Right cardiac atrium (tissue), 5 donors: ENCODE data around the gene F13B. TPM values are rescaled to one million over a fixed set of nuclear protein-coding genes. Genes with fewer than 3 reads are reported as not detected.
A peak's percentile ranks its signal among the peaks of the same experiment; 100 is the strongest.
"Not testable (repeated sequence)": the region's sequence is repeated elsewhere in the genome, so short reads cannot be mapped to it uniquely, and the experiment has no call there.

ENCODE experiments used
- ATAC-seq, 2 donors: fragments of 200-7000 bp; cut with Tn5 transposase; one replicate each; pipeline versions ENCODE4 v1.8.0 to v1.9.1; 2020; ENCODE audit warnings: moderate library complexity in 2 of 2, mild to moderate bottlenecking in 1 of 2
- DNase-seq, 3 donors: peaks; one replicate each; pipeline ENCODE4 v3.0.0-alpha.2; 2020
- H3K27ac ChIP-seq: one replicate; pipeline ENCODE4 v1.5.1; 2013; ENCODE audit warnings: mild to moderate bottlenecking, low read length, control low read depth, moderate library complexity
- H3K27me3 ChIP-seq: one replicate; pipeline ENCODE4 v1.6.1; 2013; ENCODE audit not compliant: control insufficient read depth, insufficient read depth
- H3K4me1 ChIP-seq: one replicate; pipeline ENCODE4 v1.6.1; 2013; ENCODE audit warnings: low read length; ENCODE audit not compliant: control insufficient read depth, insufficient read depth
- H3K4me3 ChIP-seq: one replicate; pipeline ENCODE4 v1.5.1; 2013; ENCODE audit warnings: low read length, control low read depth
- H3K9me3 ChIP-seq: one replicate; pipeline ENCODE4 v1.6.1; 2013; ENCODE audit warnings: low read length; ENCODE audit not compliant: control insufficient read depth
- WGBS: extraction: QIAGEN DNeasy Blood & Tissue Kit; methylation state at CpG from one replicate; pipeline ENCODE4 v1.1.7; 2013; 5-methylcytosine and 5-hydroxymethylcytosine counted together
- intact Hi-C, 4 donors: fragments of 100-400 bp; cut with DNase I; formaldehyde crosslinking; loops; one replicate each; pipeline versions ENCODE4 v1.11.0 to v1.14.0; 2022 to 2023
- polyA plus RNA-seq: library from polyadenylated mRNA; stranded (reverse); fragments of 200-250 nt; gene quantifications from one replicate; pipeline ENCODE4 v1.2.3, GENCODE V29; 2013
- total RNA-seq, 4 donors: library from RNA; stranded (reverse); fragmentation: NEBNext Ultra II Directional; extraction: Animal tissue kit (Norgen Biotek cat#: 25700); gene quantifications; one replicate each; pipeline ENCODE4 v1.2.1, GENCODE V29; 2021
- donor health status: healthy with polysubstance abuse.
- donor health status: DM: no; HTN: yes; CAD: no.
- donor health status: DM: no; HTN: no; CAD: no.
- donor health status: DM: no; HTN: yes; CAD: no; lungs with severe emphysema.
- donor health status: DM: yes; HTN: yes; CAD: no.

Gene F13B
- total and polyA plus RNA-seq, 5 donors: not detected

GRCh38 chr1:197042676-197043341, 24.3 kb downstream of the F13B start:
- ATAC-seq (no peak), DNase-seq (no peak)
- Histone ChIP-seq H3K4me3 (no peak overlapping the region), H3K27me3 (no peaks in the 10 kb centered on the region), H3K4me1 (no peaks in the 10 kb centered on the region), H3K9me3 (no peaks in the 10 kb centered on the region), H3K27ac (no peak overlapping the region)
- intact Hi-C loops: no loop called here
- 70% methylated on average over 4 of the region's 4 CpGs for WGBS

- DNase-seq: no peak
- Histone ChIP-seq H3K27me3 (no peaks in the 10 kb centered on the region), H3K4me3 (no peak overlapping the region), H3K9me3 (no peaks in the 10 kb centered on the region), H3K27ac (no peak overlapping the region), H3K4me1 (no peaks in the 10 kb centered on the region)
- intact Hi-C loops: no loop called here
- 81% methylated on average over 7 of the region's 7 CpGs for WGBS
- ATAC-seq: no peak
These were observed 25.3 kb downstream of the F13B start for GRCh38 chr1:197041486-197042353.

- ATAC-seq (no peak), DNase-seq (no peak)
- H3K4me3 ChIP-seq: no peak overlapping the region
- no peaks in the 10 kb centered on the region for H3K4me1 ChIP-seq
- intact Hi-C loops: no loop called here
- H3K27me3 ChIP-seq: no peaks in the 10 kb centered on the region
- no peak overlapping the region for H3K27ac ChIP-seq
- no peaks in the 10 kb centered on the region for H3K9me3 ChIP-seq
- 90% methylated on average over 3 of the region's 3 CpGs for WGBS
These were observed 30.2 kb downstream of the F13B start for GRCh38 chr1:197036861-197037260.

- 79% methylated on average over 6 of the region's 6 CpGs for WGBS
- H3K4me1 ChIP-seq, intact Hi-C loops, H3K27ac ChIP-seq, H3K9me3 ChIP-seq, H3K4me3 ChIP-seq, DNase-seq, ATAC-seq, H3K27me3 ChIP-seq: not testable (repeated sequence)
These were observed 32.3 kb downstream of the F13B start for GRCh38 chr1:197034631-197035339.

GRCh38 chr1:197029749-197030148, 37.3 kb downstream of the F13B start:
- intact Hi-C loops: no loop called here
- ATAC-seq (no peak), DNase-seq (no peak)
- no peak overlapping the region for H3K4me3 ChIP-seq
- no peak overlapping the region for H3K27ac ChIP-seq
- no peaks in the 10 kb centered on the region for H3K4me1 ChIP-seq
- H3K9me3 ChIP-seq: no peaks in the 10 kb centered on the region
- H3K27me3 ChIP-seq: no peaks in the 10 kb centered on the region

GRCh38 chr1:197027359-197027758, 39.7 kb downstream of the F13B start:
- H3K4me3 ChIP-seq: no peak overlapping the region
- 92% methylated on average over 6 of the region's 6 CpGs for WGBS
- no peak overlapping the region for H3K27ac ChIP-seq
- intact Hi-C loops: no loop called here
- DNase-seq (no peak), ATAC-seq (no peak)
- no peaks in the 10 kb centered on the region for H3K9me3 ChIP-seq
- H3K4me1 ChIP-seq: no peaks in the 10 kb centered on the region
- H3K27me3 ChIP-seq: no peaks in the 10 kb centered on the region

- H3K4me1 ChIP-seq: no peaks in the 10 kb centered on the region
- H3K27me3 ChIP-seq: no peaks in the 10 kb centered on the region
- WGBS: 91% methylated on average over 1 of the region's 1 CpG
- no peaks in the 10 kb centered on the region for H3K9me3 ChIP-seq
- no peak overlapping the region for H3K27ac ChIP-seq
- DNase-seq: no peak
- ATAC-seq: no peak
- no peak overlapping the region for H3K4me3 ChIP-seq
- intact Hi-C loops: no loop called here
These were observed 42.6 kb downstream of the F13B start for GRCh38 chr1:197024460-197024859.

- Histone ChIP-seq H3K27ac (no peak overlapping the region), H3K4me3 (no peak overlapping the region), H3K4me1 (no peaks in the 10 kb centered on the region), H3K27me3 (no peaks in the 10 kb centered on the region), H3K9me3 (no peaks in the 10 kb centered on the region)
- DNase-seq: no peak
- intact Hi-C loops: no loop called here
- no peak for ATAC-seq
- 35% methylated on average over 4 of the region's 4 CpGs for WGBS
These were observed 45.3 kb downstream of the F13B start for GRCh38 chr1:197021716-197022115.

GRCh38 chr1:197017558-197018146, 49.4 kb downstream of the F13B start:
- H3K4me3 ChIP-seq: no peak overlapping the region
- 57% methylated on average over 8 of the region's 8 CpGs for WGBS
- no peaks in the 10 kb centered on the region for H3K4me1 ChIP-seq
- no peaks in the 10 kb centered on the region for H3K27me3 ChIP-seq
- ATAC-seq (peak in 1 of 2 donors; percentile 32), DNase-seq (peak in 1 of 3 donors; percentile 35)
- H3K27ac ChIP-seq: no peak overlapping the region
- H3K9me3 ChIP-seq: no peaks in the 10 kb centered on the region
- intact Hi-C loops: no loop called here

GRCh38 chr1:197016751-197017150, 50.3 kb downstream of the F13B start:
- no peak for ATAC-seq
- 68% methylated on average over 1 of the region's 1 CpG for WGBS
- intact Hi-C loops: no loop called here
- Histone ChIP-seq H3K27me3 (no peaks in the 10 kb centered on the region), H3K27ac (no peak overlapping the region), H3K4me1 (no peaks in the 10 kb centered on the region), H3K9me3 (peaks cover 1% of the 10 kb centered on the region), H3K4me3 (no peak overlapping the region)
- no peak for DNase-seq

- H3K9me3 ChIP-seq: peaks cover 1% of the 10 kb centered on the region
- no peaks in the 10 kb centered on the region for H3K4me1 ChIP-seq
- ATAC-seq: no peak
- intact Hi-C loops: no loop called here
- no peak for DNase-seq
- no peak overlapping the region for H3K4me3 ChIP-seq
- no peaks in the 10 kb centered on the region for H3K27me3 ChIP-seq
- H3K27ac ChIP-seq: no peak overlapping the region
- 94% methylated on average over 3 of the region's 3 CpGs for WGBS
These were observed 53.8 kb downstream of the F13B start for GRCh38 chr1:197013234-197013633.
